HG03571 (cell line): ENCODE measurements around the gene TTYH1.
A peak's percentile ranks its signal among the peaks of the same experiment; 100 is the strongest.
"Not testable (repeated sequence)": the region's sequence is repeated elsewhere in the genome, so short reads cannot be mapped to it uniquely, and the experiment has no call there.

ENCODE experiments used
- ATAC-seq: cut with Tn5 transposase; IDR thresholded peaks from one replicate; pipeline ENCODE4 v1.9.1; 2021; ENCODE audit not compliant: unreplicated experiment

TTYH1 gene

GRCh38 chr19:54458648-54459281, 43.5 kb downstream of the TTYH1 start:
- no peak for ATAC-seq

- no peak for ATAC-seq
These were observed 44.3 kb downstream of the TTYH1 start for GRCh38 chr19:54459282-54460229.

DNA sequence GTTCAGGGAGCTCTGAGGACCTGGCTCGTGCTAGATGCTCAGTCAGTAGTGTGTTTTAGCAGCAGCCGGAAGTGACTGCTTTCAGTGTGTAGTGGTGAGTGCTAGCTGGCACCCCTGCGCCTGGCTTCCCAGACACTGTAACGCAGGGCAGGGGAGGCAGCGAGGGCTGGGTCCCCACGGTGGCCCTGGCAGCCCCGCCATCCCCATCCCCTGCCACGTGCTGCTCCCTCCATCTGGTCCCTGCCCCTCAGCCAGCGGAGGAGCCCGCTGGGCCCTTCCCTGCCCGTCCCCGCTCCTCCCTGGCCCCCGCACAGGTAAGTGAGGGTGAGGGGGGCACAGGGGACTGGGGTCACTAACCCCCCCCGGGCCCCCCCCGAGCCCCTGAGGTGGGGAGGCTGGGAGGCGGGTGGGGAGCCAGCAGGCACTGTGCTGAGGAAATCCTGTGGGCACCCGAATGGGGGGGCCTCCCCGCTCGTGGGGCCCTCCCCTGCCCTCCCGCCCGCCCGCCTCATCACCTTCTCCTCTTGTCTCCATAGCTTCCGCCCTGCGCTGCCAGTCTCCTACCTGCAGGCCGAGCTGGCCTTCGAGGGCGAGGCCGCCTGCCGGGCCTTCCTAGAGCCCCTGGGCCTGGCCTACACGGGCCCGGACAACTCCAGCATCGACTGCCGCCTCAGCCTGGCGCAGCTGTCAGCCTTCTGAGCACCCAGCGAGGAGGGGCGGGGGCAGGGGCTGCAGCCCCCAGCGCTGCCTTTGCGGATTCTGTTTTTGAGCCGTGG, 45.2 kb downstream of the TTYH1 start:
- no peak for ATAC-seq

DNA sequence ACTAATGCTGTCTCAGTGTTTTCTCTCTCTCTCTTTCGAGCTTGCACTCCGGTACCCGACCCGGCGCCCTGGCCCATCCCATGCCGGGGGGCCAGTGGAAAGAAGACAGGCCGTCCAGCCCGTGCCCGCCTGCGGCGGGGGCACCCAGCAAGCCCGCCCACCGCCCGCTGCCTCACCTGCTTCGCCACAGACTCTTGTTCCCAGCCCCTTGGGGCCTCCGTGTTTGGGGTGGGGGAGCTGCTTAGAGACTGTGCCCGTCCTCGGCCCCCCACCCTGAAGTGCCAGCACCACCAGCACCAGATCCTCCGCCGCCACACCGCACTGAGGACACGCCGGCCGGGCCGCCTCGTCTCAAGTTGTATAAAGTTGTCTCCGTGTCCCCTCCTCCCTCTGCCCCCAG, 45.9 kb downstream of the TTYH1 start:
- no peak for ATAC-seq

- no peak for ATAC-seq
These were observed 46.3 kb downstream of the TTYH1 start for GRCh38 chr19:54461613-54462012.

DNA sequence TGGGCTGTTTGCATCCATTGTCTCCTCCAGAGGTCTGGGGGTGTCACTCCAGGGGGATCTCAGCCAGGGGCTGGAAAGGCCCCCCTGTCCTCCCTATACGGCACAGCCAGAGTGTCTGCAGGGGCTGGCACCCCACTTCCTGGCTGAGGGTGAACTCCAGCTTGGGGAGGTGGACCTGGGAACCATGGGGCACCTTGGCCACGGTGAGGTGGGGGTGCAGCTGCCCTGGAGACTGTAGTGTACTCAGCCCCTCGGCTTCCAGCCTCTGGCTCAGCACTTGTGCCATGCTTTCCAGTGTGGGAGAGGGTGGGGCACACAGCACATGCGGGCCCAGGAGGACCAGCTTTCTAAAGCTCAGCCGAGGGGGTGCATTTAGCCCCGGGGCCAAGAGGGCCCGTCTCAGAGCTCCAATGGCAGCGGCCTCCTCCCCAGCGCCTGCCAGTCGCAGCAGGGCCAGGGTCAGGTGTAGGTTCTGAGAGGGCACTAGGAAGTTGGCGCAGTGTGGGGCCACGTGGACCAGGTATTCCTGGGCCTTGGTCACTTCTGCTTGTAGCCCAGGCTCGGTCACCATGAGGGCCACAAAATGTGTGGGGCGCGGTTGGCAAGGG, 46.9 kb downstream of the TTYH1 start:
- ATAC-seq: no peak

- ATAC-seq: peak; percentile 4
These were observed 47.6 kb downstream of the TTYH1 start for GRCh38 chr19:54462655-54463530.

- ATAC-seq: peak; percentile 59
These were observed 48.3 kb downstream of the TTYH1 start, which contains the start of gene LENG9 for GRCh38 chr19:54463531-54464043. TSS of gene LENG9 (minus strand) at chr19:54463778. CDS start at chr19:54463526, 252 bp downstream.

DNA sequence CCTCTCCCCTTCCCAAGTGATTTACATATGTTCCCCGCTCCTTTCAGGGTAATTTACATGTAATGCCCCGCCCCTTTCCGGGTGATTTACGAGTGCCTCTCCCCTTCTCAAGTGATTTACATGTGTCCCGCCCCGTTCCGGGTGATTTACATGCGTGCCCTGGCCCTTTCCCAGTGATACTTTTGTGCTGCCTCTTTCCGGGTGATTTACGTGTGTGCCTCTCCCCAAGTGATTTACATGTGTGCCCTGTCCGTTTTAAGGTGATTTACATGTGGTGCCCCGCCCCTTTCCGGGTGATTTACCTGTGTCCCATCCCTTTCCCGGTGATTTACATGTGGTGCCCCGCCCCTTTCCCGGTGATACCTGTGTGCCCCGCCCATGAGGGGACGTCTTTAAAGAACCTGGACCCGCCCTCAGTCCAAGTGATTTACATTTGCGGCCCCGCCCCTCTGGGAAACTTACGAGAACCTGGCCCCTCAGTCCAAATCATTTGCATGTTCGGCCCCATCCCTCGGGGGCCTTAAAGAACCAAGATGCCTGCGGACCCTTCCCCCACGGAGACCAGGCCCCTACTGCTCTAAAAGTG, 48.9 kb downstream of the TTYH1 start:
- ATAC-seq: peak; percentile 36

DNA sequence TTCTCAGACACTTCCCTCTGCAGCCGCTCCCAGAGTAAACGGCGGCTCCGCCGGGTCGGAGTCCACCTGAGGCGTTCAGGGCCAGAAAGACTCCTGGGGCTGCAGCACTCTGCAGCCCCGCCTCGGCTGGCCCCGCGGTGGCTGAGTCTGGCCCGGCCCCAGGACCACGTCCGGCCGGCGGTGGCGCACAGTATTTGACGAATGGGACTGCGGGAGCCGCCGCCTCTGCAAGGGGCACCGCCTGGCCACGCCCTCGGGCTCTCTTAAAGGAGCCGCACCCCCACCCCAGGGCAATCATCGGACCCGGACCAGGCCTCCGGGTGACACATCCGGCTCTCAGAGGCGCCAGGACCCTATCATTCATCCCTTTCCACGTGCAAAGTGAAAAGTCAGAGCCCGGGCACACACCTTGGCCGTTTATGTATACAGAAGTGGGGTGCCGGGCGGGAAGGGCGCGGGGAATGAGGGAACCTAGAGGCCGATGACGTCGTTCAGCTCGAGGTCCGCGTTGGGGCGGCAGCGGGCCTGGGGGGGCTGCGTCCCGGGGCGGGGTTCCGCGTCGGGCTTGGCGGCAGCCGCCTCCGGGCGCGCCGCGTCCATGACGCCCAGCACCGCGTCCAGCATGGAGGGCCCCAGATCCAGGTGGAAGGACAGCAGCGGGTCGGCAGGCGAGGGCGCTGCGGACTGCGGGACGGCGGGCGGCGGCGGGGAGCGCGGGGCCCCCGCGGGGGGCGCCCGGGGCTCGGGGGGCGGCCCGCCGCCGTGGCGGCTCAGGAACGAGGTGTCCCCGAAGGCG, 49.6 kb downstream of the TTYH1 start:
- peak; percentile 43 for ATAC-seq

DNA sequence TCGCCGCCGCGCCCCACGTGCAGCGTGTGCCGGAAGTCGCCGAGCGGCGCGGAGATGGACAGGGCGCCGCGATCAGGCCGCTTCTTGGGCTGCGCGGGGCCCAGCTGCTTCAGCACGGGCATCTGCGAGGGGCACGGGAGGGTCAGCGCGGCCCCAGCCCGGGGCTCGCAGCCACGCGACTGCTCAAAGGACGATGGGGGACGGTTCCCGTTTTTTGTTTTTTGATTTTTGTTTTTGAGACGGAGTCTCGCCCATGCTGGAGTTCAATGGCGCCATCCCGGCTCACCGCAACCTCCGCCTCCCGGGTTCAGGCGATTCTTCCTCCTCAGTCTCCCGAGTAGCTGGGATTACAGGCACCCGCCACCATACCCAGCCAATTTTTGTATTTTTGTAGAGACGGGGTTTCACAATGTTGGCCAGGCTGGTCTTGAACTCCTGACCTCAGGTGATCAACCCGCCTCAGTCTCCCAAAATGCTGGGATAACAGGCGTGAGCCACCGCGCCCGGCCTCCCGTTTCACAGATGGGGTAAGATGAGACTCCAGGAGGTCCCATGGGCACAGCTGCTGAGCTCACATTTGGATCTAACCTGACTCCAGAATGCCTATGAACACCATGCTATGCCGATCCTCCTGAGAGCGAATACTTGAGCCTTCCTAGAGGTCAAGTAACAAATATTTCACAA, 50.3 kb downstream of the TTYH1 start:
- no peak for ATAC-seq

- ATAC-seq: not testable (repeated sequence)
These were observed 50.8 kb downstream of the TTYH1 start for GRCh38 chr19:54466110-54466480.

- ATAC-seq: no peak
These were observed 54.3 kb downstream of the TTYH1 start for GRCh38 chr19:54469496-54469934.

GRCh38 chr19:54470276-54470887, 55.1 kb downstream of the TTYH1 start:
- ATAC-seq: no peak

DNA sequence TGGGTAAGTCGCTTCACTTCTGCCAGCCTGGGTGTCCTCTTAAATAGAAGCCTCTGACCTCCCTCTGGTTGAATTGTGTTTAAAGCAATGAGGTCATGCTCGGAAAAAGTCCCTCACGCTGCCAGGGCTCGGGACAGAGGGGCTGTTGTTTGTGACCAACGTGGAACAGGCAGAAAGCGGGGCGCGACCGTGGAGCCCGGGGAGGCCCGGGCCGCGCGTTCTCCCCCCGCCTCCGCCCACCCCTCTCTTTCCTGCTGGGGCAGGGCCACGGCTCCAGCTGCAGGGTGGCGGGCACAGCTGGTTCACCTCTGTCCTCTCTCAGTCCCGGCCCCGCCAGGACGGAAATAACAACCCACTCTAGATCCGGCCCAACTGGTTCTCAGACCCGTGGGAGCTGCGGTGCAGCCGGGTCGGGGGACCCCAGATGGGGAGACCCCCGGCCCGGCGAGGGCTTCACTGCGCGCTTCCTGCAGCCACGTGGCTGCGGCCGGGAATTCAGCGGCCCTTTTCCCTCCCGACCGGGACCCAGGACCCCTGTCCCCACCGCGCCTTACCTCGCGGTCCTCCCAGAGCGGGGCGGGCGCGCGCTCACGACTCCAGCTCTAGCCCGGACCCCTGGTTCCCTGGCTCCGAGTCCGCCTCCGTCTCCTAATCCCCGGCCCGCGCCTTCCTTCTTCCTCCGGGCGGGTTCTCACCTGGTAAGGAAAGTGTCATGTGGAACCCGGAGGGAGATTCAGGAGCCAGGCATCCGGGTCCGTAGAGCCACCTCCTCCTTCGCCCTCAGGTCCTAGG, 55.9 kb downstream of the TTYH1 start:
- ATAC-seq: no peak

- ATAC-seq: no peak
These were observed 58.0 kb downstream of the TTYH1 start, which contains the start of gene CDC42EP5 for GRCh38 chr19:54473071-54473891. TSS of gene CDC42EP5 (minus strand) at chr19:54473296. CDS start at chr19:54465547, 7,749 bp downstream.
